ENCODE data around the gene PYROXD2. TPM values are rescaled to one million over a fixed set of nuclear protein-coding genes. Genes with fewer than 3 reads are reported as not detected.

PYROXD2 gene
- total RNA-seq, 3 donors from 2014 or later = 6.3 to 11.6 (median 9.7) TPM

DNA sequence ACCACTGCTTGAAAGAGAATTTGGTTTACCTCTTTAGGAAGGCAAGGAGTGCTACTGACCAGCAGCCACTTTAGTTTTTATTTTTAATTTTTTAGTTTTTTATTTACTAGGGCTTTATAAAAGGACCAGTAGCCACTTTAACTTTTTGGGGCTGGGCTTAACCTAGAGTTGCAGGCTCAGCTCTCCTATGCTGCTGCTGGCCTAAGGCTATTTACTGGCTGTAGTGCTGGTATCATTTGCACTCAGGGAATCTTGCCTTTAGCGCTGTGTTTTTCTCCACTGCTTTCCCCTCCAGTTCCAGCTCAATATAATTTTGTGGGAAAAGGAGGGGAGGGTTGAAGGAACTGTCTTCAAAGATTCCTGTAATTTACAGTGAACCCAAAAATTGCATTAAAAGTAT, 18.4 kb upstream of the PYROXD2 start:
- ATAC-seq (no peak), DNase-seq (no peak)
- no peaks in the 10 kb centered on the region for H3K36me3 ChIP-seq (ENCODE audit: low read depth)
- H3K4me1 ChIP-seq (ENCODE audit: low read depth) = no peaks in the 10 kb centered on the region
- intact Hi-C loops (cut with DNase I, micrococcal nuclease) = no loop called here
- no peaks in the 10 kb centered on the region for H3K9me3 ChIP-seq
- H3K4me3 ChIP-seq = no peak overlapping the region
- TF ChIP-seq CTCF (IDR thresholded peaks at IDR 0.05) = no peak

DNA sequence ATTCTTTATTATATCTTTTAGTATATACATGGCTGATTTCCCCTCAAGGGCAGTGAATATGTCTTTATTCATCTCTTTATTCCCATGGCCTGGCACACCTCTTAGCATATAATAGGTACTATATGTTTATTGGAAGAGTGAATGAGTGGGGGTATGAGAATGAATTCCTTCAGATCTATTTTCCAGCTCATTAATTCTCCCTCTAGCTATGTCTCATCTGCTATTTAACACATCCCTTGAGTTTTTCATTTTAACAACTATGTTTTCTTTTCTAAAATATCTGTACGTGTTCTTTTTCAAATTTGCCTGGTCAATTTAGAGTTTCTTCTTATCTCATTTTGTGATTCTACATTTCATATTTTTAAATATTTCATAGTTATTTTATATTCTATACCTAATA, 17.3 kb upstream of the PYROXD2 start:
- intact Hi-C loops (cut with DNase I, micrococcal nuclease) = no loop called here
- no peaks in the 10 kb centered on the region for H3K4me1 ChIP-seq (ENCODE audit: low read depth)
- no peaks in the 10 kb centered on the region for H3K36me3 ChIP-seq (ENCODE audit: low read depth)
- TF ChIP-seq CTCF (IDR thresholded peaks at IDR 0.05) = no peak
- no peak overlapping the region for H3K4me3 ChIP-seq
- no peaks in the 10 kb centered on the region for H3K9me3 ChIP-seq
- no peak for DNase-seq
- no peak for ATAC-seq

DNA sequence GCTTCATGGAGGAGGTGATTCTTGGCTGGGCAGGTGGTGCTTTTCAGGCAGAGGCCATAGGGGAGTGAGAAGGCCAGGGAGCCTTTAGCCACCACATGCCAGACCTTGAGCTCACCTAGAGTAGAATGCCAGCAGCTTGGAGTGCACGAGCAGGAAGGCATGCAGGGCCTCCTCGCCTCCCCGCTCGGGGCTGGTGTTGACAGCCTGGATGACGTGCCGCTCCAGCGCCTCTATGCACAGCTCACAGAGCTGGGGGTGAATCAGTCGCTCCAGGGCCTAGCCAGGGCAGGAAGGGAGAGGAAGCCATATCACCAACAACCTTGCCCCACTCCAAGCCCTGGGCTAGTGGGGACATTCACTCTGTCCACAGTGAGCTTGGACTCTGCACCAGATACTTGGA, 16.0 kb upstream of the PYROXD2 start:
- no peak for TF ChIP-seq CTCF (IDR thresholded peaks at IDR 0.05)
- no peaks in the 10 kb centered on the region for H3K9me3 ChIP-seq
- no peak for ATAC-seq
- intact Hi-C loops (cut with DNase I, micrococcal nuclease) = no loop called here
- no peak for DNase-seq
- H3K4me3 ChIP-seq = no peak overlapping the region
- no peaks in the 10 kb centered on the region for H3K4me1 ChIP-seq (ENCODE audit: low read depth)
- no peaks in the 10 kb centered on the region for H3K36me3 ChIP-seq (ENCODE audit: low read depth)

GRCh38 chr10:98430427-98430826, 15.4 kb upstream of the PYROXD2 start:
- Histone ChIP-seq H3K9me3 (no peaks in the 10 kb centered on the region), H3K36me3 (ENCODE audit: low read depth) (no peaks in the 10 kb centered on the region), H3K4me3 (no peak overlapping the region), H3K4me1 (ENCODE audit: low read depth) (no peaks in the 10 kb centered on the region)
- intact Hi-C loops (cut with DNase I, micrococcal nuclease) = no loop called here
- ATAC-seq (no peak), DNase-seq (no peak)
- no peak for TF ChIP-seq CTCF (IDR thresholded peaks at IDR 0.05)

DNA sequence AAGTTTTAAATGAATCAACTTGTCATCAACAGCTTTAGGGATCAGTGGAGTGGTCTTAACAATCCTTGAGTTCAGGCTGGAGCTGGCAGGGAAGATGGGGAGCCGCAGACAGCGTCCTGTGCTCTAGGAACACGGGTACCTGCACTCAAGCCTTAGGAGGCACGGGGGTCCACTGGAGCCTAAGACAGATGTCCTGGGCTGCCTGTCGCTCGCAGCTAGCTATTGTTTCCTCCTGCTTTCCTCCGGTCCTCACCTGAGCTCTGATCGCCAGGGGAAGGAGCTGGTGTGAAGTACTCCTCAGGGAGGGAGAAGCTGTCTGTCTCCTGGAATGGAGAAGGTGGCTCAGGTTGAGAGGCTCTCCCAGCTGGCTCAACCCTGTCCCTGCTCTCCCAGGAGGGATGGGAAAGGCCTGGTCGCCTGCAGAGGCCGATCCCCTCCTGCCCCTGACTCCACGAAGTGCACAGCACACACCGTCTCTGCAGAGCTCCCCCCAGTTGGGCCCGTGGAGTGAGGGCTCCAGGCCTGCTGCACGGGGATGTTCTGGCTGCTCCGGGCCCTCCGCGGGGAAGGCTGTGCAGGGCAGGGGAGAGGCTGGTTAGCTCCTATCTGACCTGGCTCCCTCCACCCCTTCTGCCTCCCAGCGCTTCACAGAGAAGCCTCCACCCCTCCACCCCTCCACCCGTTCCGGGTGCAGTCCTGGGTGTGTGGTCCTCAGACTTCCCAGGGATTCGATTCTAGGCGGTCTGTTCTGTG, 14.5 kb upstream of the PYROXD2 start:
- TF ChIP-seq CTCF (IDR thresholded peaks at IDR 0.05) = no peak
- ATAC-seq = no peak
- Histone ChIP-seq H3K36me3 (ENCODE audit: low read depth) (no peaks in the 10 kb centered on the region), H3K9me3 (no peaks in the 10 kb centered on the region), H3K4me3 (no peak overlapping the region), H3K4me1 (ENCODE audit: low read depth) (no peaks in the 10 kb centered on the region)
- intact Hi-C loops (cut with DNase I, micrococcal nuclease) = no loop called here
- no peak for DNase-seq

Measured in mucosa of descending colon (tissue), 3 donors.